ENCODE data around the gene MACF1. TPM values are rescaled to one million over a fixed set of nuclear protein-coding genes. Genes with fewer than 3 reads are reported as not detected.
"Not testable (repeated sequence)": the region's sequence is repeated elsewhere in the genome, so short reads cannot be mapped to it uniquely, and the experiment has no call there.

Gene MACF1
- total RNA-seq, 4 donors from 2014 or later = 230 to 378 (median 300) TPM

GRCh38 chr1:39505289-39505688 is 300.8 kb downstream of the MACF1 start:
- TF ChIP-seq, protein P1, sequence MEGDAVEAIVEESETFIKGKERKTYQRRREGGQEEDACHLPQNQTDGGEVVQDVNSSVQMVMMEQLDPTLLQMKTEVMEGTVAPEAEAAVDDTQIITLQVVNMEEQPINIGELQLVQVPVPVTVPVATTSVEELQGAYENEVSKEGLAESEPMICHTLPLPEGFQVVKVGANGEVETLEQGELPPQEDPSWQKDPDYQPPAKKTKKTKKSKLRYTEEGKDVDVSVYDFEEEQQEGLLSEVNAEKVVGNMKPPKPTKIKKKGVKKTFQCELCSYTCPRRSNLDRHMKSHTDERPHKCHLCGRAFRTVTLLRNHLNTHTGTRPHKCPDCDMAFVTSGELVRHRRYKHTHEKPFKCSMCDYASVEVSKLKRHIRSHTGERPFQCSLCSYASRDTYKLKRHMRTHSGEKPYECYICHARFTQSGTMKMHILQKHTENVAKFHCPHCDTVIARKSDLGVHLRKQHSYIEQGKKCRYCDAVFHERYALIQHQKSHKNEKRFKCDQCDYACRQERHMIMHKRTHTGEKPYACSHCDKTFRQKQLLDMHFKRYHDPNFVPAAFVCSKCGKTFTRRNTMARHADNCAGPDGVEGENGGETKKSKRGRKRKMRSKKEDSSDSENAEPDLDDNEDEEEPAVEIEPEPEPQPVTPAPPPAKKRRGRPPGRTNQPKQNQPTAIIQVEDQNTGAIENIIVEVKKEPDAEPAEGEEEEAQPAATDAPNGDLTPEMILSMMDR (IDR thresholded peaks at IDR 0.05) = no peak
- ATAC-seq (ENCODE audit: low FRiP score) = no peak
- no peak for DNase-seq (ENCODE audit: low spot score)

- ATAC-seq (ENCODE audit: low FRiP score) = no peak
- DNase-seq (ENCODE audit: low spot score) = no peak
- TF ChIP-seq, protein P1 (IDR thresholded peaks at IDR 0.05) = no peak
Measured at GRCh38 chr1:39507230-39507928, 302.9 kb downstream of the MACF1 start.

DNA sequence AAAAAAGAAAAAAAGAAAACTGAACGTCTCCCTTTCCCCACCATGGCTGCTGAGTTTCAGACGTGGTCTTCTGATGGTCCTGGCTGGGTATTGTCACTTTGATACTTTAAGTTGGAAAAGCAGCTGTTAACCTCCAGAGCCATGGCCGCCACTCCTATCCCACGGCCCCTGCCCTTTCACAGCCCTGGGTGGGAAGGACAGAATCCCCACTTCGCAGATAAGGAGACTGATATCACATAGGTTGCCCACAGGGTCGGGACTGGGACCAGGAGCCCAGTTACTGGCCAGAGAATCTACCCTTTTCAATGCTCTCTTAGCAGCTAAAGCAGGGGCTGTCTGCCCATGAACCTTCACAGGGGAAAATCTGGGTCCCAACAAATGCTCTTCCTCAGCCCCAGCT is 303.8 kb downstream of the MACF1 start:
- DNase-seq (ENCODE audit: low spot score) = no peak
- no peak for ATAC-seq (ENCODE audit: low FRiP score)
- TF ChIP-seq, protein P1 (IDR thresholded peaks at IDR 0.05) = no peak

DNA sequence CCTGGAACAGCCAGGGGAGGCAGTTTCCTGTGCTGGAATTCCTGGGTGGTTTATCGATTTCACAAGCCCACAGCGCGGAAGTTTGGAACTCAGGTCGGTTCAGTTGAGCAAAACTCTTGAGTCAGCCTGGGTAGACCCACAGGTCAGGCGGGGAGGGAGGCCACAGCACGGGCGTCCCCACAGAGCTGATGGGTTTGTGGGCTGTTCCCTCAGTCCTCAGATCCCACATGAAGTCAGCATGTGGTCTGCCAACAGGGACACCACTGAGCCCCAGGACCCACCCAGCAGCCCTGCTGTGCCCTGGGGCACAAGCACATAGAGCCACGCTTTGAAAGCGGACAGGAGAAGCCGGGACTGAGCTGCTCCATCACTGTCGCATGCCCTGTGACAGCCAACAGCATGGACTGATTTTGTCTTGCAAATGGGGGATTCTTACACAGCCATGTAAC is 304.4 kb downstream of the MACF1 start:
- TF ChIP-seq, protein P1 (IDR thresholded peaks at IDR 0.05) = no peak
- ATAC-seq (ENCODE audit: low FRiP score) = peak; percentile 28

DNA sequence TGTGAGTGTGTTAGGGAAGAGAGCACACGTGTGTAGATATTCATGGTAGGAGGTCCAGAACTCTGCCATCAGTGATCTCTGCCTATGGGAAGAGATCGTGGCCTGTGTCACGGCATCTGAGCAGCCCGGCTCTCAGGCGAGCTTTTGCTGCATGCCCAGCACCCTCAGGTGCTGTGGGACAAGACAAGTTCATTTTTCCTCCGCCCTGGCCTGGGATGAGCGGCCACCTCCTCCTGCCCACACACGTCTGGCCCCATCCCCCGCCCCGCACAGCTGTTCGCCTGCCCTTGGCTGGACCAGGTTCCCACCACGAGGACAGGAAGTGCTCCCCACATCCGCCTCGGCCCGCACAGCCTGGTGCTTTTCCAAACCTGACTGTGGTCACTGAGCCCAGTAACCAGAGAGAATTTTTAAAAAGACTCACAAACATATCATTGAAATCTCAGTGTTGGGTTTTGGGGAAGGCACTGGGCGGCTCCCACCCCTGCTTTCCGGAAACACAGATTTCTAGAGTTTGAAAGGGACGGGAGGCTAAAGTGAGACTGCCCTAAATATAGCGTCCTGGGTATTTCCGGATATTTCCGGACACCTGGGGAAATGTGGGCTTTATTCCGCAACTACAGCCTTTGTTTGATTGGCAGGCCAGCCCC is 305.0 kb downstream of the MACF1 start:
- ATAC-seq (ENCODE audit: low FRiP score) (no peak), DNase-seq (ENCODE audit: low spot score) (no peak)
- TF ChIP-seq, protein P1 (IDR thresholded peaks at IDR 0.05) = no peak

More for the DNA sequence above, 304.4 kb downstream of the MACF1 start:
- no peak for DNase-seq (ENCODE audit: low spot score)

DNA sequence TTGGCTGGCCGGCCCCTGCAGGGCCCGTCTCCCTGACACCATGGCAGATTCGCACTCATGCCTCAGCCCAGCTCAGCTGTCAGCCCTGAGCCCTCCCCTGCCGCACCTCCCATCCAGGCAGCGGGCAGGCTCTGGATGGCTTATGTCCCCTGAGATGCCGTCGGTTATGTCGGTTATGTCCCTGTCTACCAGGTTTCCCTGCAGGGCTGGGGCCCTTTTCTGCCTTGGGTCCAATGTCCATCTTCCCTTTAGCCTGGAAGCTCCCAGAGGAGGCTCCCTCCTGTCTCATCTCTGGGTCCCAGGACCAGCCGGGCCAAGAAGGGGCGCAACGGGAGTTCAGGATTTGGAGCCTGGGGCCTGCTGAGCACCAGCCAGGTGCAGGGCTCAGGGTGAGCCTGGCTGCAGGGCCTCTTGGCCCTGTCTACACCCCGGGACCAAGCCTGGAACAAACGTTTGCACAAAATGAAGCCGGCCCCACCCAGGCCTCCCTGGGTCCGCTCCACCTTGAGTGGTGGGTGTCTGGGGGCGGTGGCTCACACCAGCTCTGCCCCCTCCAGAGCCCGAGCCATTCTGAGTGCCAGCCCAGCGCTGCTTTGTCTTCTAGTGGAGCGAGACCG is 306.2 kb downstream of the MACF1 start:
- not testable (repeated sequence) for DNase-seq (ENCODE audit: low spot score); ATAC-seq (ENCODE audit: low FRiP score)

- not testable (repeated sequence) for DNase-seq (ENCODE audit: low spot score); ATAC-seq (ENCODE audit: low FRiP score)
Measured at GRCh38 chr1:39511477-39511876, 307.0 kb downstream of the MACF1 start.

GRCh38 chr1:39512234-39512847 is 307.8 kb downstream of the MACF1 start:
- DNase-seq (ENCODE audit: low spot score); ATAC-seq (ENCODE audit: low FRiP score): not testable (repeated sequence)

- ATAC-seq (ENCODE audit: low FRiP score) = peak; percentile 36
- DNase-seq (ENCODE audit: low spot score) = not testable (repeated sequence)
Measured at GRCh38 chr1:39514710-39515124, 310.2 kb downstream of the MACF1 start.

DNA sequence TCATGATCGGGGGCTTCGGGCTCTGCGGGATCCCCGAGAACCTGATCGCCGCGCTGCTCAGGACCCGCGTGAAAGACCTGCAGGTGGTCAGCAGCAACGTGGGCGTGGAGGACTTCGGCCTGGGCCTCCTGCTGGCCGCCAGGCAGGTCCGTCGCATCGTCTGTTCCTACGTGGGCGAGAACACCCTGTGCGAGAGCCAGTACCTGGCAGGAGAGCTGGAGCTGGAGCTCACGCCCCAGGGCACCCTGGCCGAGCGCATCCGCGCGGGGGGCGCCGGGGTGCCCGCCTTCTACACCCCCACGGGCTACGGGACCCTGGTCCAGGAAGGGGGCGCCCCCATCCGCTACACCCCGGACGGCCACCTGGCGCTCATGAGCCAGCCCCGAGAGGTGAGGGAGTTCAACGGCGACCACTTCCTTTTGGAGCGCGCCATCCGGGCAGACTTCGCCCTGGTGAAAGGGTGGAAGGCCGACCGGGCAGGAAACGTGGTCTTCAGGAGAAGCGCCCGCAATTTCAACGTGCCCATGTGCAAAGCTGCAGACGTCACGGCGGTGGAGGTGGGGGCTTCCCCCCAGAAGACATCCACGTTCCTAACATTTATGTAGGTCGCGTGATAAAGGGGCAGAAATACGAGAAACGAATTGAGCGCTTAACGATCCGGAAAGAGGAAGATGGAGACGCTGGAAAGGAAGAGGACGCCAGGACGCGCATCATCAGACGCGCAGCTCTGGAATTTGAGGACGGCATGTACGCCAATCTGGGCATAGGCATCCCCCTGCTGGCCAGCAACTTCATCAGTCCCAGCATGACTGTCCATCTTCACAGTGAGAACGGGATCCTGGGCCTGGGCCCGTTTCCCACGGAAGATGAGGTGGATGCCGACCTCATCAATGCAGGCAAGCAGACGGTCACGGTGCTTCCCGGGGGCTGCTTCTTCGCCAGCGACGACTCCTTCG is 310.9 kb downstream of the MACF1 start:
- ATAC-seq (ENCODE audit: low FRiP score) = peak; percentile 12
- DNase-seq (ENCODE audit: low spot score) = not testable (repeated sequence)

DNA sequence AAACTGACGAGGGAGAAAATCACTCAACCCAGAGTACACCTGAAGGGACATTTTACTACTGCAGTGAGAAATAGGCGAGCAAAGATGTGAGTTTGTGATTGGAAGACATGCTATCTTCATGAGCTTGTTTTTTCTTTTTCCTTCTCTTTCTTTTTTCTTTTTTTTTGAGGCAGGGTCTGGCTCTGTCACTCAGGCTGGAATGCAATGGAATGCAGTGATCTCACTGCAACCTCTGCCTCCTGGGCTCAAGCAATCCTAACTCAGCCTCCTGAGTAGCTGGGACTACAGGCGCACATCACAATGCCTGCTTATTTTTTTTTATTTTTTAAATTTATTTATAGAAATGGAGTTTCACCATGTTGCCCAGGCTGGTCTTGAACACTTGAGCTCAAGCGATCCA is 312.3 kb downstream of the MACF1 start:
- not testable (repeated sequence) for DNase-seq (ENCODE audit: low spot score); ATAC-seq (ENCODE audit: low FRiP score)
